ENCODE results near the gene DMRT2.

DNA sequence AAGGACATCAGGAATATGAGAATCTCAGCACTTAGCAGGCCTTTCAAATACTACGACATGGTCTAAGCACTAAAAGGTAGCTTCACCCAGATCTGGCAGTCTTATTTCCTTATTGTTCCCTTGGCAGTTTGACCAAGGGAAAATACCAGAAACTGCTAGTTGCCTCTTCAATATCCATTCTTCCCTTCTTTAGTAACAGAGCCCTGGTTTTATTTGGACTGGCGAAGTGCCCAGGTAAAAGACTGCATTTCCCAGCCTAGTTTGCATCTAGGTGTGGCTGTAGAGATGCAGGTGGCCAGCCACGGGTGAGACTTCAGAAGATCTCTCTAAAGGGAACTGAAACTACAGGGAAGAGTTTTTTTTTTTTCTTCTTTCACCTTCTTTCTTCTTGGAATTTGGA lies 21.6 kb downstream of the DMRT2 start:
- TF ChIP-seq CTCF (conservative IDR thresholded peaks at IDR 0.05) = no peak
- no peak for TF ChIP-seq EZH2 (IDR thresholded peaks at IDR 0.05; ENCODE audit: low read depth)
